PC-3 (cell line): ENCODE results near the gene TKFC.

Source experiments
- CTCF ChIP-seq: fragments of 300-600 bp; sonication (generic); conservative IDR thresholded peaks from 2 replicates; pipeline ENCODE4 v1.5.1; 2017; ENCODE audit warnings: antibody characterized with exemption, low read depth, mild to moderate bottlenecking, low read length
- EZH2 ChIP-seq: fragments of 300-600 bp; sonication (generic); IDR thresholded peaks from one replicate; pipeline ENCODE4 v1.6.1; 2017; ENCODE audit warnings: antibody characterized with exemption, mild to moderate bottlenecking, low read length; ENCODE audit not compliant: unreplicated experiment
- EZH2phosphoT487 ChIP-seq: fragments of 300-600 bp; sonication (generic); IDR thresholded peaks from 2 replicates; pipeline ENCODE4 v1.6.1; 2018; ENCODE audit warnings: mild to moderate bottlenecking, antibody characterized with exemption, low read length, borderline replicate concordance

- TF ChIP-seq CTCF = no peak
- no peak for TF ChIP-seq EZH2
- no peak for TF ChIP-seq EZH2phosphoT487
Measured at GRCh38 chr11:61283613-61284012, 49.4 kb upstream of the TKFC start.
